Fibroblast of pulmonary artery (primary cell): ENCODE results near the gene WDR18.

Experiments
- DNase-seq: peaks from one replicate; pipeline ENCODE4 v3.0.0-alpha.2; 2010; ENCODE audit warnings: low read depth
- H3K4me3 ChIP-seq: replicated peaks from 2 replicates; pipeline ENCODE4 v1.5.1; 2011; ENCODE audit warnings: low read depth, mild to moderate bottlenecking, control low read depth, low read length, moderate library complexity
- CTCF ChIP-seq: IDR thresholded peaks from 2 replicates; pipeline ENCODE4 v1.5.1; 2011; ENCODE audit warnings: mild to moderate bottlenecking, control low read depth, low read length, inconsistent platforms; ENCODE audit errors: missing control alignments

WDR18 gene

GRCh38 chr19:952049-952679 is 32.0 kb upstream of the WDR18 start:
- DNase-seq: no peak
- no peak for TF ChIP-seq CTCF

GRCh38 chr19:952680-953444 is 31.3 kb upstream of the WDR18 start:
- peak overlapping the region; percentile 7 for H3K4me3 ChIP-seq
- peak; percentile 40 for DNase-seq
- TF ChIP-seq CTCF: no peak

More at GRCh38 chr19:952049-952679, 32.0 kb upstream of the WDR18 start:
- no peak overlapping the region for H3K4me3 ChIP-seq

- no peak for TF ChIP-seq CTCF
- no peak overlapping the region for H3K4me3 ChIP-seq
- no peak for DNase-seq
Measured at GRCh38 chr19:953445-954271, 30.5 kb upstream of the WDR18 start.

- H3K4me3 ChIP-seq: no peak overlapping the region
- no peak for DNase-seq
- TF ChIP-seq CTCF: no peak
Measured at GRCh38 chr19:954272-954671, 29.9 kb upstream of the WDR18 start.

- no peak overlapping the region for H3K4me3 ChIP-seq
- TF ChIP-seq CTCF: no peak
- no peak for DNase-seq
Measured at GRCh38 chr19:954672-955494, 29.3 kb upstream of the WDR18 start.
